CD4-positive, alpha-beta T cell treated with Interleukin-15 for 4 hours (primary cell): ENCODE data around the gene VPS41.
"Not testable (repeated sequence)": the region's sequence is repeated elsewhere in the genome, so short reads cannot be mapped to it uniquely, and the experiment has no call there.

Experiments used
- DNase-seq: peaks from one replicate; pipeline ENCODE4 v3.0.0-alpha.2; 2020; ENCODE audit warnings: low spot score

Gene VPS41

GRCh38 chr7:38908759-38909335 lies at the start of gene VPS41:
Gene VPS41, minus strand, starts transcription at chr7:38909191. Its CDS starts 17 bp downstream, at chr7:38909174.
- peak; percentile 85 for DNase-seq

- DNase-seq, result no peak
Measured at GRCh38 chr7:38955892-38956291, 46.9 kb upstream of the VPS41 start.

GRCh38 chr7:38953971-38954370 lies 45.0 kb upstream of the VPS41 start:
- DNase-seq, result no peak

GRCh38 chr7:38953227-38953626 lies 44.2 kb upstream of the VPS41 start:
- DNase-seq, result no peak

- no peak for DNase-seq
Measured at GRCh38 chr7:38951213-38951612, 42.2 kb upstream of the VPS41 start.

- DNase-seq, result no peak
Measured at GRCh38 chr7:38950309-38950708, 41.3 kb upstream of the VPS41 start.

GRCh38 chr7:38947541-38947940 lies 38.5 kb upstream of the VPS41 start:
- not testable (repeated sequence) for DNase-seq

- DNase-seq, result no peak
Measured at GRCh38 chr7:38942431-38943051, 33.5 kb upstream of the VPS41 start.

GRCh38 chr7:38940774-38941173 lies 31.8 kb upstream of the VPS41 start:
- DNase-seq, result no peak

GRCh38 chr7:38938589-38938988 lies 29.6 kb upstream of the VPS41 start:
- no peak for DNase-seq

GRCh38 chr7:38938001-38938485 lies 29.1 kb upstream of the VPS41 start:
- no peak for DNase-seq

GRCh38 chr7:38936641-38937040 lies 27.6 kb upstream of the VPS41 start:
- no peak for DNase-seq

GRCh38 chr7:38934536-38934935 lies 25.5 kb upstream of the VPS41 start:
- no peak for DNase-seq

- no peak for DNase-seq
Measured at GRCh38 chr7:38934051-38934450, 25.1 kb upstream of the VPS41 start.

GRCh38 chr7:38932509-38933168 lies 23.6 kb upstream of the VPS41 start:
- DNase-seq, result peak; percentile 32

GRCh38 chr7:38929460-38930171 lies 20.6 kb upstream of the VPS41 start:
- DNase-seq, result no peak

- no peak for DNase-seq
Measured at GRCh38 chr7:38928506-38928905, 19.5 kb upstream of the VPS41 start.

GRCh38 chr7:38927751-38928150 lies 18.8 kb upstream of the VPS41 start:
- no peak for DNase-seq

- DNase-seq, result no peak
Measured at GRCh38 chr7:38920731-38921130, 11.7 kb upstream of the VPS41 start.

GRCh38 chr7:38916396-38916795 lies 7.4 kb upstream of the VPS41 start:
- no peak for DNase-seq

GRCh38 chr7:38909870-38910269 lies 879 bp upstream of the VPS41 start:
- DNase-seq, result no peak

GRCh38 chr7:38907766-38908165 lies 1.2 kb downstream of the VPS41 start:
- no peak for DNase-seq

- no peak for DNase-seq
Measured at GRCh38 chr7:38907066-38907465, 1.9 kb downstream of the VPS41 start.
